GM23338 (cell line): ENCODE measurements around the gene PDE7B.

Experiments used
- EZH2 ChIP-seq: fragments of 200-600 bp; sonication (generic); IDR thresholded peaks from one replicate; pipeline ENCODE4 v1.8.0; 2017; ENCODE audit warnings: antibody characterized with exemption, mild to moderate bottlenecking, low read depth; ENCODE audit not compliant: unreplicated experiment
- JUNB ChIP-seq: IDR thresholded peaks from one replicate; pipeline ENCODE4 v1.6.1; 2016; ENCODE audit warnings: antibody characterized with exemption; ENCODE audit not compliant: unreplicated experiment
- POLR2AphosphoS5 ChIP-seq: IDR thresholded peaks from 2 replicates; pipeline ENCODE4 v1.6.1; 2016; ENCODE audit warnings: antibody characterized with exemption, low read depth
- TF ChIP-seq, protein P1 (sequence below), 2 experiments: fragments of 200-600 bp in 1 of 2; sonication (generic) in 1 of 2; conservative IDR thresholded peaks; 2 replicates each; pipeline versions ENCODE4 v1.5.1 to v1.6.1; 2016 to 2017; ENCODE audit warnings: antibody characterized with exemption in 2 of 2, low read depth in 2 of 2, mild to moderate bottlenecking in 2 of 2, moderate library complexity in 1 of 2
- TF ChIP-seq, protein P2 (sequence below): IDR thresholded peaks from one replicate; pipeline ENCODE4 v1.6.1; 2018; ENCODE audit warnings: antibody characterized with exemption; ENCODE audit not compliant: unreplicated experiment

GRCh38 chr6:136076496-136076895 is 225.0 kb downstream of the PDE7B start:
- TF ChIP-seq, protein P1, sequence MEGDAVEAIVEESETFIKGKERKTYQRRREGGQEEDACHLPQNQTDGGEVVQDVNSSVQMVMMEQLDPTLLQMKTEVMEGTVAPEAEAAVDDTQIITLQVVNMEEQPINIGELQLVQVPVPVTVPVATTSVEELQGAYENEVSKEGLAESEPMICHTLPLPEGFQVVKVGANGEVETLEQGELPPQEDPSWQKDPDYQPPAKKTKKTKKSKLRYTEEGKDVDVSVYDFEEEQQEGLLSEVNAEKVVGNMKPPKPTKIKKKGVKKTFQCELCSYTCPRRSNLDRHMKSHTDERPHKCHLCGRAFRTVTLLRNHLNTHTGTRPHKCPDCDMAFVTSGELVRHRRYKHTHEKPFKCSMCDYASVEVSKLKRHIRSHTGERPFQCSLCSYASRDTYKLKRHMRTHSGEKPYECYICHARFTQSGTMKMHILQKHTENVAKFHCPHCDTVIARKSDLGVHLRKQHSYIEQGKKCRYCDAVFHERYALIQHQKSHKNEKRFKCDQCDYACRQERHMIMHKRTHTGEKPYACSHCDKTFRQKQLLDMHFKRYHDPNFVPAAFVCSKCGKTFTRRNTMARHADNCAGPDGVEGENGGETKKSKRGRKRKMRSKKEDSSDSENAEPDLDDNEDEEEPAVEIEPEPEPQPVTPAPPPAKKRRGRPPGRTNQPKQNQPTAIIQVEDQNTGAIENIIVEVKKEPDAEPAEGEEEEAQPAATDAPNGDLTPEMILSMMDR (conservative IDR thresholded peaks at IDR 0.05; ENCODE audit: low read depth in 2 of 2): no peak
- TF ChIP-seq POLR2AphosphoS5 (no peak), EZH2 (no peak), JUNB (no peak)
- TF ChIP-seq, protein P2, sequence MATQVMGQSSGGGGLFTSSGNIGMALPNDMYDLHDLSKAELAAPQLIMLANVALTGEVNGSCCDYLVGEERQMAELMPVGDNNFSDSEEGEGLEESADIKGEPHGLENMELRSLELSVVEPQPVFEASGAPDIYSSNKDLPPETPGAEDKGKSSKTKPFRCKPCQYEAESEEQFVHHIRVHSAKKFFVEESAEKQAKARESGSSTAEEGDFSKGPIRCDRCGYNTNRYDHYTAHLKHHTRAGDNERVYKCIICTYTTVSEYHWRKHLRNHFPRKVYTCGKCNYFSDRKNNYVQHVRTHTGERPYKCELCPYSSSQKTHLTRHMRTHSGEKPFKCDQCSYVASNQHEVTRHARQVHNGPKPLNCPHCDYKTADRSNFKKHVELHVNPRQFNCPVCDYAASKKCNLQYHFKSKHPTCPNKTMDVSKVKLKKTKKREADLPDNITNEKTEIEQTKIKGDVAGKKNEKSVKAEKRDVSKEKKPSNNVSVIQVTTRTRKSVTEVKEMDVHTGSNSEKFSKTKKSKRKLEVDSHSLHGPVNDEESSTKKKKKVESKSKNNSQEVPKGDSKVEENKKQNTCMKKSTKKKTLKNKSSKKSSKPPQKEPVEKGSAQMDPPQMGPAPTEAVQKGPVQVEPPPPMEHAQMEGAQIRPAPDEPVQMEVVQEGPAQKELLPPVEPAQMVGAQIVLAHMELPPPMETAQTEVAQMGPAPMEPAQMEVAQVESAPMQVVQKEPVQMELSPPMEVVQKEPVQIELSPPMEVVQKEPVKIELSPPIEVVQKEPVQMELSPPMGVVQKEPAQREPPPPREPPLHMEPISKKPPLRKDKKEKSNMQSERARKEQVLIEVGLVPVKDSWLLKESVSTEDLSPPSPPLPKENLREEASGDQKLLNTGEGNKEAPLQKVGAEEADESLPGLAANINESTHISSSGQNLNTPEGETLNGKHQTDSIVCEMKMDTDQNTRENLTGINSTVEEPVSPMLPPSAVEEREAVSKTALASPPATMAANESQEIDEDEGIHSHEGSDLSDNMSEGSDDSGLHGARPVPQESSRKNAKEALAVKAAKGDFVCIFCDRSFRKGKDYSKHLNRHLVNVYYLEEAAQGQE: no peak
